GM19397 (cell line): ENCODE measurements around the gene BOC.

Experiments used
- ATAC-seq: cut with Tn5 transposase; IDR thresholded peaks from one replicate; pipeline ENCODE4 v1.9.1; 2021; ENCODE audit warnings: mild to moderate bottlenecking, moderate library complexity; ENCODE audit not compliant: unreplicated experiment

The BOC gene

GRCh38 chr3:113193288-113193687 lies 18.1 kb upstream of the BOC start:
- no peak for ATAC-seq

GRCh38 chr3:113193719-113194118 lies 17.6 kb upstream of the BOC start:
- ATAC-seq = no peak

- no peak for ATAC-seq
Observed at GRCh38 chr3:113194823-113195401, 16.4 kb upstream of the BOC start.

- ATAC-seq = no peak
Observed at GRCh38 chr3:113200351-113200750, 11.0 kb upstream of the BOC start.

- ATAC-seq = no peak
Observed at GRCh38 chr3:113200946-113201345, 10.4 kb upstream of the BOC start.

GRCh38 chr3:113204371-113204770 lies 7.0 kb upstream of the BOC start:
- ATAC-seq = no peak

- ATAC-seq = no peak
Observed at GRCh38 chr3:113205481-113205880, 5.9 kb upstream of the BOC start.

GRCh38 chr3:113210604-113211329 lies 590 bp upstream of the BOC start:
- ATAC-seq = no peak

GRCh38 chr3:113212150-113212843 lies 940 bp downstream of the BOC start:
- ATAC-seq = no peak

- ATAC-seq = no peak
Observed at GRCh38 chr3:113212844-113213375, 1.6 kb downstream of the BOC start.

GRCh38 chr3:113213896-113214587 lies 2.7 kb downstream of the BOC start:
- no peak for ATAC-seq

- ATAC-seq = no peak
Observed at GRCh38 chr3:113214917-113215595, 3.7 kb downstream of the BOC start.

- no peak for ATAC-seq
Observed at GRCh38 chr3:113216393-113216792, 5.0 kb downstream of the BOC start.

GRCh38 chr3:113218011-113218680 lies 6.8 kb downstream of the BOC start:
- ATAC-seq = no peak

GRCh38 chr3:113218681-113219045 lies 7.3 kb downstream of the BOC start:
- ATAC-seq = no peak

- no peak for ATAC-seq
Observed at GRCh38 chr3:113219605-113220300, 8.4 kb downstream of the BOC start.

- no peak for ATAC-seq
Observed at GRCh38 chr3:113220721-113221120, 9.4 kb downstream of the BOC start.

GRCh38 chr3:113221721-113222257 lies 10.4 kb downstream of the BOC start:
- no peak for ATAC-seq

- no peak for ATAC-seq
Observed at GRCh38 chr3:113222451-113223086, 11.2 kb downstream of the BOC start.
